Gastrocnemius medialis (tissue), 4 donors: ENCODE results near the gene TMEM59L.

ENCODE experiments used
- CTCF ChIP-seq, 5 experiments: fragments of 450-650 bp in 3 of 5; fragments of 200-600 bp in 2 of 5; sonication (generic) in 2 of 5; IDR thresholded peaks in 4 of 5; conservative IDR thresholded peaks in 1 of 5; 1 replicate in 4 of 5; 2 replicates in 1 of 5; pipeline ENCODE4 v1.5.1; 2016 to 2019; ENCODE audit warnings: antibody characterized with exemption in 5 of 5, mild to moderate bottlenecking in 3 of 5, moderate library complexity in 3 of 5
- POLR2A ChIP-seq, 2 donors: fragments of 450-650 bp; IDR thresholded peaks; one replicate each; pipeline ENCODE4 v1.6.1; 2017; ENCODE audit warnings: antibody characterized with exemption in 2 of 2, mild to moderate bottlenecking in 2 of 2, moderate library complexity in 2 of 2

- TF ChIP-seq CTCF (IDR thresholded peaks at IDR 0.05 in 4 of 5, conservative IDR thresholded peaks at IDR 0.05 in 1 of 5) = no peak
- TF ChIP-seq POLR2A (IDR thresholded peaks at IDR 0.05) = no peak
Measured at GRCh38 chr19:18635831-18636182, 23.1 kb downstream of the TMEM59L start.
